ENCODE results near the gene RBAK. TPM values are rescaled to one million over a fixed set of nuclear protein-coding genes. Genes with fewer than 3 reads are reported as not detected.
"Not testable (repeated sequence)": the region's sequence is repeated elsewhere in the genome, so short reads cannot be mapped to it uniquely, and the experiment has no call there.

Gene RBAK
- total RNA-seq (2014; rRNA removed; shearing (Covaris generic)): 3.3 and 3.5 TPM in 2 replicates

GRCh38 chr7:5045558-5046396 lies at the start of gene RBAK:
Gene RBAK, plus strand, starts transcription at chr7:5045860. Its CDS starts 2,217 bp downstream, at chr7:5048077.
- peak; percentile 98 for DNase-seq (ENCODE audit: low spot score)

DNA sequence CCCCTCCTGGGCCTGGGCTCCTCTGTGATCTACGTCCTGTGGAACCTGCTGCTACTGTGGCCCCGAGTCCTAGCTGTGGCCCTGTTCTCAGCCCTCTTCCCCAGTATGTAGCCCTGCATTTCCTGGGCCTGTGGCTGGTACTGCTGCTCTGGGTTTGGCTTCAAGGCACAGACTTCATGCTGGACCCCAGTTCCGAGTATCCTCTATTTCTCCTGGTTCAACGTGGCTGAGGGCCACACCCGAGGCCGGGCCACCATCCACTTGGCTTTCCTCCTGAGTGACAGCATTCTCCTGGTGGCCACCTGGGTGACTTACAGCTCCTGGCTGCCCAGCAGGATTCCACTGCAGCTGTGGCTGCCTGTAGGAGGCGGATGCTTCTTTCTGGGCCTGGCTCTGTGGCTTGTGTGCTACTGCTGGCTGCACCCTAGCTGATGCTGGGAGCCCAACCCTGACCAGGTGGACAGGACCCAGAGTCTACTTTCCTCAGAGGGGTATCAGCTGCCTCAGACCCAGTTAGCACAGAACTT lies 48.9 kb upstream of the RBAK start:
- DNase-seq (ENCODE audit: low spot score): no peak

DNA sequence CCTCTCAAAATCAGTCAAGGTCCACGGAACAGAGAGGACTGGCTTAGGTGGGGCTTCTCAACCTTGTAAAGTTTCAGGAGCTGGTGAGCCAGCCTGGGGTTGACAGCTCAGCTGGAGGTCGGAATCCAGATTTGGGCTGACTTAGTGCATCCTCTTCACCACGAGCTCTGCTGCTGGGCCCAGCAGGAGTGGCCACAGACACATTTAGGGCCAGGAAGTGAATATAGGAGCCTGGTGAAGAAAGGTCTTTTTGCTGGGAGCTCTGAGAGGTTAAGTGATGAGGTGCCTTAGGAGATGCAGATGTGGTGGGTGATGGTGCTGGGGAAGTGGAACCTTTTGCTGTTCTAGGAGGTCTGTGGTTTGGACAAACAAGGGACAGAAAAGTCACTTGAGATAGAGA lies 47.4 kb upstream of the RBAK start:
- no peak for DNase-seq (ENCODE audit: low spot score)

- DNase-seq (ENCODE audit: low spot score): no peak
These were observed 46.8 kb upstream of the RBAK start for GRCh38 chr7:4998910-4999309.

DNA sequence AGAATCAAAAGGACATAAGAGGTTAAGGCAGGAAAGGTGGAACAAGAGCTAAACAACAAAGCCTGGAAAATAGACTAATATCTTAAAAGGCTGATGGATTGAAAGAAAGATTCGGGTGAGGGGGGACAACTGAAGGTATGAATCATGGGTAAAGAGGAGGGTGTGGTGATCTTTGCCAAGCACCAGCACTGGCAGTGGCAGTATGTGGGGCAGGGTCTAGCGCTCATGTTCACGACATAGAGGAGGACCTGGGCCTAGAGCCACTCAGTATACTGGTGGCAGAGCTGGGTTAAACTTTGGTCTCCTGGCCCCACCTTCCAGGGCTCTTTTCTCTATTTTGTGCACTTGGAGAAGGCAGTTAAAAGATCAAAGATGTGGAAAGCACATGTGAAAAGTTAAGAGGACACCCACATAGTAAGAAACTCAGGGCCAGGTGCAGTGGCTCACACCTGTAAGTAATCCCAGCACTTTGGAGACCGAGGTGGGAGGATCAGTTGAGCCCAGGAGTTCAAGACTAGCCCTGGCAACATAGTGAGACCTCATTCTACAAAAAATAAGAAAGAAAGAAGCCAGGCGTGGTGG lies 46.2 kb upstream of the RBAK start:
- DNase-seq (ENCODE audit: low spot score): no peak

- no peak for DNase-seq (ENCODE audit: low spot score)
These were observed 44.7 kb upstream of the RBAK start for GRCh38 chr7:5001003-5001402.

- no peak for DNase-seq (ENCODE audit: low spot score)
These were observed 43.7 kb upstream of the RBAK start for GRCh38 chr7:5001911-5002310.

- DNase-seq (ENCODE audit: low spot score): no peak
These were observed 40.6 kb upstream of the RBAK start for GRCh38 chr7:5005066-5005465.

- no peak for DNase-seq (ENCODE audit: low spot score)
These were observed 32.7 kb upstream of the RBAK start for GRCh38 chr7:5012985-5013384.

GRCh38 chr7:5015936-5016335 lies 29.7 kb upstream of the RBAK start:
- not testable (repeated sequence) for DNase-seq (ENCODE audit: low spot score)

- DNase-seq (ENCODE audit: low spot score): not testable (repeated sequence)
These were observed 28.0 kb upstream of the RBAK start for GRCh38 chr7:5017626-5018025.

GRCh38 chr7:5020098-5020497 lies 25.6 kb upstream of the RBAK start:
- DNase-seq (ENCODE audit: low spot score): no peak

DNA sequence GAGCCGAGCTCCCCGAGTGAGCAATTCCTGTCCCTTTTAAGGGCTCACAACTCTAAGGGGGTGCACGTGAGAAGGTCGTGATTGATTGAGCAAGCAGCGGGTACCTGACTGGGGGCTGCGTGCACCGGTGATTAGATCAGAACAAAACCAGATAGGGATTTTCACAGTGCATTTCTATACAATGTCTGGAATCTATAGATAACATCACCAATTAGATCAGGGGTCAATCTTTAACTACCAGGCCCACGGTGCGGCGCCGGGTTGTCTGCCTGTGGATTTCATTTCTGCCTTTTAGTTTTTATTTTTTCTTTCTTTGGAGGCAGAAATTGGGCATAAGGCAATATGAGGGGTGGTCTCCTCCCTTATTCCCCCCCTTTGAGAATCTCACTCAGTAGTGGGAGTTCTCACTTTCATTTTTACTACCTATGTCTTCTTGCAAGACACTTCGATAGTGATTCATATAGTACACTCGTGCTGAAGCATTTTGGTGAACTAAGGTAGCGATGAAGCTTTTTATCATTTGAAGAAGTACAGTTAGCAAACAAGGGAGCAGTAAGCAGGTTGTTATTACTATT lies 24.6 kb upstream of the RBAK start:
- not testable (repeated sequence) for DNase-seq (ENCODE audit: low spot score)

GRCh38 chr7:5023626-5024025 lies 22.0 kb upstream of the RBAK start:
- not testable (repeated sequence) for DNase-seq (ENCODE audit: low spot score)

GRCh38 chr7:5027796-5028410 lies 17.8 kb upstream of the RBAK start:
- not testable (repeated sequence) for DNase-seq (ENCODE audit: low spot score)

GRCh38 chr7:5033186-5033585 lies 12.5 kb upstream of the RBAK start:
- not testable (repeated sequence) for DNase-seq (ENCODE audit: low spot score)

GRCh38 chr7:5035276-5035675 lies 10.4 kb upstream of the RBAK start:
- no peak for DNase-seq (ENCODE audit: low spot score)

DNA sequence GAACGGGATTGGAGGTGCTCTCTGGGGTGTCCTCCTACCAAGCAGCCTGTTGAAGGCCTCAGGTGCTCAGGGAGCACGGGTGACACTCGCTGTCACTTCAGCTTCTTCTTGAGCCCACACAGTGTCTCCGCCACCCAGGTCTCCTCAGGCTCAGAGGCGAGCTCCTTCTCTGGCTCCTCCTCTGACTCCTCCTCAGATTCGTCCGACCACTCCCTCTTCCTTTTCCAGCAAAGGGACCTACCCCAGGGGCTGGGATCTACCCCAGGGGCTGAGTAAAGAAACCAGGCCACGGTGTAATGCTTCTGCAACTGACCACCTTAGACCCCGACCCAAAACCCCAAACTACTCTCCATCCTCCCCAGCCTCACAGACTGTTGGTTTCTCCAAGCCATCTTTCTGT lies 9.2 kb upstream of the RBAK start:
- no peak for DNase-seq (ENCODE audit: low spot score)

GRCh38 chr7:5041047-5041446 lies 4.6 kb upstream of the RBAK start:
- DNase-seq (ENCODE audit: low spot score): no peak

- DNase-seq (ENCODE audit: low spot score): no peak
These were observed 2.0 kb upstream of the RBAK start for GRCh38 chr7:5043661-5044060.

DNA sequence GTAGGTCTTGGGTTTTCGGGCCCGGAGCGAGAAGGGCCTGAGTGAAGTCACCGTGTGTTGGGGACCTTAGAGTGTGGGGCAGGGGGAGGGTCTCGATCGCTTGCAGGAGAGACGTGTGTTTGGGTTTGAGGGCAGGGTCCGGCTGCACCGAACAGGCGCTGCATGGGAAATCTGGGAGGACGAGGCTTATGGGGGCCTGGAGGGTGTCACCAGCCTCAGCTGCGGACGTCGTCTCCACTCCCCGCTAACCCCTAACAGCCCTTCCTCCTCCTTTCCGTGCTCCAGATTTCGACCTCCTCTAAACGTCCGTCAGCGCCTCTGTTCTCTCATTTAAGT lies 705 bp downstream of the RBAK start:
- peak; percentile 32 for DNase-seq (ENCODE audit: low spot score)

GRCh38 chr7:5047127-5047526 lies 1.5 kb downstream of the RBAK start:
- not testable (repeated sequence) for DNase-seq (ENCODE audit: low spot score)
